HepG2 (cell line): ENCODE data around the gene AUNIP. TPM values are rescaled to one million over a fixed set of nuclear protein-coding genes. Genes with fewer than 3 reads are reported as not detected.

Experiments used
- ARNTL ChIP-seq: sonication (generic); formaldehyde crosslinking; IDR thresholded peaks from 2 replicates; pipeline ENCODE4 v1.4.0; 2020; ENCODE audit warnings: mild to moderate bottlenecking, missing genetic modification reagents
- ATF7-NPFF ChIP-seq: sonication (generic); formaldehyde crosslinking; IDR thresholded peaks from 2 replicates; pipeline ENCODE4 v1.8.1; 2023; ENCODE audit warnings: mild to moderate bottlenecking, low read depth, missing genetic modification reagents, moderate library complexity
- BHLHE40 ChIP-seq: IDR thresholded peaks from 2 replicates; pipeline ENCODE4 v1.6.1; 2011; ENCODE audit warnings: low read length, improper control_type of control experiment
- ELK4 ChIP-seq: sonication (generic); formaldehyde crosslinking; IDR thresholded peaks from 2 replicates; pipeline ENCODE4 v1.9.0; 2021; ENCODE audit warnings: missing genetic modification reagents, borderline replicate concordance
- ISX ChIP-seq: sonication (generic); formaldehyde crosslinking; conservative IDR thresholded peaks from 2 replicates; pipeline ENCODE4 v1.5.0; 2020; ENCODE audit warnings: missing genetic modification reagents
- MTF2 ChIP-seq: sonication (generic); formaldehyde crosslinking; IDR thresholded peaks from 2 replicates; pipeline ENCODE4 v1.5.0; 2020; ENCODE audit warnings: missing genetic modification reagents, borderline replicate concordance
- MZF1 ChIP-seq: sonication (generic); formaldehyde crosslinking; IDR thresholded peaks from 2 replicates; pipeline ENCODE4 v1.8.1; 2023; ENCODE audit warnings: mild to moderate bottlenecking, missing genetic modification reagents, borderline replicate concordance
- NONO ChIP-seq, 2 experiments: fragments of 450-650 bp in 1 of 2; sonication (generic) in 1 of 2; formaldehyde crosslinking in 1 of 2; IDR thresholded peaks in 1 of 2; conservative IDR thresholded peaks in 1 of 2; 2 replicates each; pipeline versions ENCODE4 v1.6.1 to v1.8.0; 2017 to 2022; ENCODE audit warnings: mild to moderate bottlenecking in 1 of 2, missing genetic modification reagents in 1 of 2, moderate library complexity in 1 of 2
- PHB2 ChIP-seq: fragments of 450-650 bp; IDR thresholded peaks from 2 replicates; pipeline ENCODE4 v1.6.1; 2018; ENCODE audit not compliant: partially characterized antibody
- SIN3A ChIP-seq: IDR thresholded peaks from 2 replicates; pipeline ENCODE4 v1.6.1; 2011; ENCODE audit warnings: low read depth, mild to moderate bottlenecking, control low read depth, low read length, borderline replicate concordance
- SRSF4 ChIP-seq: fragments of 200-400 bp; formaldehyde crosslinking; IDR thresholded peaks from one replicate; pipeline ENCODE4 v1.6.1; 2018; ENCODE audit warnings: mild to moderate bottlenecking, low read depth, low read length, moderate library complexity; ENCODE audit not compliant: poor library complexity, severe bottlenecking
- STAT5B ChIP-seq: sonication (generic); formaldehyde crosslinking; IDR thresholded peaks from 2 replicates; pipeline ENCODE4 v1.4.0; 2020; ENCODE audit warnings: missing genetic modification reagents
- ZBTB20 ChIP-seq: sonication (generic); formaldehyde crosslinking; IDR thresholded peaks from 2 replicates; pipeline ENCODE4 v1.8.1; 2023; ENCODE audit warnings: missing genetic modification reagents, low read depth, mild to moderate bottlenecking, borderline replicate concordance
- ZNF275 ChIP-seq: sonication (generic); formaldehyde crosslinking; IDR thresholded peaks from 2 replicates; pipeline ENCODE4 v1.8.0; 2022; ENCODE audit warnings: missing genetic modification reagents, mild to moderate bottlenecking, inconsistent platforms, borderline replicate concordance
- ZNF549 ChIP-seq: sonication (generic); formaldehyde crosslinking; IDR thresholded peaks from 2 replicates; pipeline ENCODE4 v1.5.0; 2020; ENCODE audit warnings: missing genetic modification reagents
- ZNF879 ChIP-seq: sonication (generic); formaldehyde crosslinking; IDR thresholded peaks from 2 replicates; pipeline ENCODE4 v1.8.1; 2023; ENCODE audit warnings: missing genetic modification reagents
- ZNF891 ChIP-seq: sonication (generic); formaldehyde crosslinking; IDR thresholded peaks from 2 replicates; pipeline ENCODE4 v1.5.0; 2020; ENCODE audit warnings: mild to moderate bottlenecking, missing genetic modification reagents
- ZSCAN29 ChIP-seq: sonication (generic); formaldehyde crosslinking; conservative IDR thresholded peaks from 2 replicates; pipeline ENCODE4 v1.4.0; 2020; ENCODE audit warnings: mild to moderate bottlenecking, missing genetic modification reagents
- polyA plus RNA-seq, 8 experiments: library from polyadenylated mRNA; depleted of rRNA in 3 of 8; stranded (reverse) in 7 of 8; unstranded in 1 of 8; fragments of >200 nt; fragmentation: Illumina TruSeq in 4 of 8; extraction: Trizol in 4 of 8; gene quantifications; 2 replicates each; pipeline versions ENCODE4 v1.2.1 to v1.2.3, GENCODE V29; 2011 to 2016; ENCODE audit warnings: low read depth in 4 of 8, missing spikeins in 1 of 8, mixed read lengths in 1 of 8; ENCODE audit not compliant: insufficient read depth in 1 of 8
- total RNA-seq, 5 experiments: library from RNA; depleted of rRNA; stranded (reverse); fragments of >200 nt; fragmentation: Illumina TruSeq; extraction: Trizol; gene quantifications; 2 replicates each; pipeline ENCODE4 v1.2.3, GENCODE V29; 2016; ENCODE audit warnings: low read depth in 1 of 5
- TF ChIP-seq, protein P1 (sequence below): sonication (generic); formaldehyde crosslinking; IDR thresholded peaks from 2 replicates; pipeline ENCODE4 v1.8.0; 2023; ENCODE audit warnings: mild to moderate bottlenecking, missing genetic modification reagents
- TF ChIP-seq, protein P2 (sequence below): sonication (generic); formaldehyde crosslinking; conservative IDR thresholded peaks from 2 replicates; pipeline ENCODE4 v1.4.0; 2020; ENCODE audit warnings: mild to moderate bottlenecking, missing genetic modification reagents, moderate library complexity
- TF ChIP-seq, protein P3 (sequence below): sonication (generic); formaldehyde crosslinking; IDR thresholded peaks from 2 replicates; pipeline ENCODE4 v1.4.0; 2020; ENCODE audit warnings: missing genetic modification reagents

Gene AUNIP
- total and polyA plus RNA-seq, 2 of the 13 experiments (the other 11 are each of a cell fraction or from before 2014, with no cell fraction given) = 3.8 to 12.3 TPM

DNA sequence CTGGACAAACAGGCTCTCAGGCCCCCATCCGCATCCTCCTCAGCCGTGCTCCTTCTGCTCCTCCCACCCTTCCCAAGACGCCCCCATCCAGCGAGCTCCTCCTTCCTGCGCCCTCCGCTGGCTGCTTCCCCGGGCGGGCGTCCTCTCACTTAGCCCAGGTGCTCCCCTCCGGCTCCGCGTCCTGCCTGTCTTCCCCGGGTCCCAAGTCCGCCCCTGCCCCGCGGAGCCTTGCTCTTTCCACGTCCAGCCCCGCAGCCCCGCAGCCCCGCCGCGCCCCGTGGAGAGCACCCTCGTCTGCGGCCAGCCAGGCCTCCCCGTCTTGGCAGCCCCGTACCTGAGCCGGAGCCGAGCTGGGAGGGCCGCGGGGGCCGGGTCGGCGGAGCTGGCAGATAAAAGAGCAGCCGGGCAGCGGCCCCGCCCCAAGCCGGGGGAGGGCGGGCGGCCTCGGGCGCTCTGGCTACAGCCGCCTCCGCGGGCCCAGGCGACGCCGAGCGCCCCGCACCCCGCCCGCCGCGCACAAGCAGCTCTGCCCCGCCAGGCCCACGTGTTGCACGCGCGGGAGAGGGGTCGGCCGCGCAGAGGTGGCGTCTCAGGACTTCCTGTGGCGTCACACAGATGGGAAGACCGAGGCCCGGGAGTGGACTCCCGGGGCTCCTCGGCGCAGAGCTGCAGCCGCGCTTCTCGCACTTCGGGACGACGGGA, 16.0 kb upstream of the AUNIP start, which contains the start of gene PAQR7 (continued):
- peak; percentile 42; the same call in 1 of the 2 replicates for TF ChIP-seq ZBTB20
- TF ChIP-seq, protein P1, sequence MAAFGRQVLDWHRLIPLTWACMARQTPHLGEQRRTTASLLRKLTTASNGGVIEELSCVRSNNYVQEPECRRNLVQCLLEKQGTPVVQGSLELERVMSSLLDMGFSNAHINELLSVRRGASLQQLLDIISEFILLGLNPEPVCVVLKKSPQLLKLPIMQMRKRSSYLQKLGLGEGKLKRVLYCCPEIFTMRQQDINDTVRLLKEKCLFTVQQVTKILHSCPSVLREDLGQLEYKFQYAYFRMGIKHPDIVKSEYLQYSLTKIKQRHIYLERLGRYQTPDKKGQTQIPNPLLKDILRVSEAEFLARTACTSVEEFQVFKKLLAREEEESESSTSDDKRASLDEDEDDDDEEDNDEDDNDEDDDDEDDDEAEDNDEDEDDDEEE (CRISPR knock-in tag) = peak; percentile 97; the same call in 1 of the 2 replicates
- TF ChIP-seq SIN3A = no peak
- no peak for TF ChIP-seq ZNF549 (CRISPR knock-in tag)
- TF ChIP-seq ZNF275 (CRISPR knock-in tag) = peak; percentile 66; the same call in 1 of the 2 replicates
- TF ChIP-seq ZSCAN29 (CRISPR knock-in tag) = 0 out of 2 replicates have a peak, but pooled peaks have one; percentile 86
- 0 out of 2 replicates have a peak, but pooled peaks have one; percentile 72 for TF ChIP-seq STAT5B (CRISPR knock-in tag)
- TF ChIP-seq ARNTL (CRISPR knock-in tag) = peak; percentile 81
- TF ChIP-seq NONO (IDR thresholded peaks at IDR 0.05) = no peak
- TF ChIP-seq NONO (CRISPR knock-in tag; conservative IDR thresholded peaks at IDR 0.05) = peak; percentile 48; the same call in 1 of the 2 replicates
- no peak for TF ChIP-seq SRSF4
- TF ChIP-seq ELK4 (CRISPR knock-in tag) = no peak
- TF ChIP-seq, protein P2, sequence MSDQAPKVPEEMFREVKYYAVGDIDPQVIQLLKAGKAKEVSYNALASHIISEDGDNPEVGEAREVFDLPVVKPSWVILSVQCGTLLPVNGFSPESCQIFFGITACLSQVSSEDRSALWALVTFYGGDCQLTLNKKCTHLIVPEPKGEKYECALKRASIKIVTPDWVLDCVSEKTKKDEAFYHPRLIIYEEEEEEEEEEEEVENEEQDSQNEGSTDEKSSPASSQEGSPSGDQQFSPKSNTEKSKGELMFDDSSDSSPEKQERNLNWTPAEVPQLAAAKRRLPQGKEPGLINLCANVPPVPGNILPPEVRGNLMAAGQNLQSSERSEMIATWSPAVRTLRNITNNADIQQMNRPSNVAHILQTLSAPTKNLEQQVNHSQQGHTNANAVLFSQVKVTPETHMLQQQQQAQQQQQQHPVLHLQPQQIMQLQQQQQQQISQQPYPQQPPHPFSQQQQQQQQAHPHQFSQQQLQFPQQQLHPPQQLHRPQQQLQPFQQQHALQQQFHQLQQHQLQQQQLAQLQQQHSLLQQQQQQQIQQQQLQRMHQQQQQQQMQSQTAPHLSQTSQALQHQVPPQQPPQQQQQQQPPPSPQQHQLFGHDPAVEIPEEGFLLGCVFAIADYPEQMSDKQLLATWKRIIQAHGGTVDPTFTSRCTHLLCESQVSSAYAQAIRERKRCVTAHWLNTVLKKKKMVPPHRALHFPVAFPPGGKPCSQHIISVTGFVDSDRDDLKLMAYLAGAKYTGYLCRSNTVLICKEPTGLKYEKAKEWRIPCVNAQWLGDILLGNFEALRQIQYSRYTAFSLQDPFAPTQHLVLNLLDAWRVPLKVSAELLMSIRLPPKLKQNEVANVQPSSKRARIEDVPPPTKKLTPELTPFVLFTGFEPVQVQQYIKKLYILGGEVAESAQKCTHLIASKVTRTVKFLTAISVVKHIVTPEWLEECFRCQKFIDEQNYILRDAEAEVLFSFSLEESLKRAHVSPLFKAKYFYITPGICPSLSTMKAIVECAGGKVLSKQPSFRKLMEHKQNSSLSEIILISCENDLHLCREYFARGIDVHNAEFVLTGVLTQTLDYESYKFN (CRISPR knock-in tag) = no peak; the same call in 1 of the 2 replicates
- TF ChIP-seq, protein P3, sequence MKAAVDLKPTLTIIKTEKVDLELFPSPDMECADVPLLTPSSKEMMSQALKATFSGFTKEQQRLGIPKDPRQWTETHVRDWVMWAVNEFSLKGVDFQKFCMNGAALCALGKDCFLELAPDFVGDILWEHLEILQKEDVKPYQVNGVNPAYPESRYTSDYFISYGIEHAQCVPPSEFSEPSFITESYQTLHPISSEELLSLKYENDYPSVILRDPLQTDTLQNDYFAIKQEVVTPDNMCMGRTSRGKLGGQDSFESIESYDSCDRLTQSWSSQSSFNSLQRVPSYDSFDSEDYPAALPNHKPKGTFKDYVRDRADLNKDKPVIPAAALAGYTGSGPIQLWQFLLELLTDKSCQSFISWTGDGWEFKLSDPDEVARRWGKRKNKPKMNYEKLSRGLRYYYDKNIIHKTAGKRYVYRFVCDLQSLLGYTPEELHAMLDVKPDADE (CRISPR knock-in tag) = peak; percentile 77; the same call in 1 of the 2 replicates
- no peak for TF ChIP-seq BHLHE40
- no peak for TF ChIP-seq ISX (CRISPR knock-in tag)
- peak; percentile 97 for TF ChIP-seq ATF7-NPFF (CRISPR knock-in tag)
- no peak for TF ChIP-seq MZF1 (CRISPR knock-in tag)
- TF ChIP-seq PHB2 = no peak
- TF ChIP-seq MTF2 = no peak
- peak; percentile 83; the same call in 1 of the 2 replicates for TF ChIP-seq ZNF879 (CRISPR knock-in tag)
- no peak for TF ChIP-seq ZNF891 (CRISPR knock-in tag)
